ENCODE measurements around the gene STK24. TPM values are rescaled to one million over a fixed set of nuclear protein-coding genes. Genes with fewer than 3 reads are reported as not detected.

STK24 gene
- polyA plus RNA-seq, 1 of the 3 experiments (the other 2 are of a cell fraction) = 30.5 TPM

GRCh38 chr13:98506322-98506721, 70.6 kb downstream of the STK24 start:
- DNase-seq = no peak
- CTCF ChIA-PET = interaction anchor here (1.0 to 1.3 kb wide), 4 partner anchors 9 to 147 kb away, joined by 3 to 4 read pairs (median 3); no protein-coding TSS in a partner anchor
- H3K36me3 ChIP-seq (replicated peaks in 1 of 2; ENCODE audit: control insufficient read depth in 1 of 2, insufficient read depth in 2 of 2, low read length in 1 of 2) = peaks cover 0 to 2% of the 10 kb centered on the region in 2 experiments
- H4K20me1 ChIP-seq (ENCODE audit: insufficient read depth) = peaks cover 16% of the 10 kb centered on the region
- POLR2A ChIA-PET = no interaction called here
- H3K4me1 ChIP-seq (ENCODE audit: control insufficient read depth in 1 of 2, insufficient read depth in 2 of 2, low read depth in 1 of 2, low read length in 1 of 2) = peaks cover 24 to 40% of the 10 kb centered on the region in 2 experiments; a peak in 3 of 4 replicates
- 91% methylated on average over 7 of the region's 12 CpGs for WGBS (ENCODE audit: low lambda C conversion rate)
- H3K4me2 ChIP-seq = no peak overlapping the region
- H2AFZ ChIP-seq (ENCODE audit: low read depth) = no peak overlapping the region
- H3F3A ChIP-seq (replicated peaks; ENCODE audit: insufficient read depth) = no peaks in the 10 kb centered on the region
- TF ChIP-seq ZBTB33 (IDR thresholded peaks at IDR 0.05; ENCODE audit: borderline replicate concordance, low read depth) (no peak), NFIC (IDR thresholded peaks at IDR 0.05; ENCODE audit: borderline replicate concordance) (no peak), MEF2A (IDR thresholded peaks at IDR 0.05; ENCODE audit: borderline replicate concordance, low read depth) (no peak), EP300 (IDR thresholded peaks at IDR 0.05; ENCODE audit: borderline replicate concordance in 1 of 2, low read depth in 1 of 2, low read length in 1 of 2) (no peak), RCOR1 (IDR thresholded peaks at IDR 0.05; ENCODE audit: low read length) (no peak), PBX3 (IDR thresholded peaks at IDR 0.05) (no peak), TCF12 (IDR thresholded peaks at IDR 0.05) (no peak), GATA2 (CRISPR knock-in tag; IDR thresholded peaks at IDR 0.05) (no peak), YY1 (IDR thresholded peaks at IDR 0.05; ENCODE audit: low read depth) (no peak), REST (IDR thresholded peaks at IDR 0.05; ENCODE audit: low read depth, low read length) (no peak), GABPA (IDR thresholded peaks at IDR 0.05; ENCODE audit: low read depth) (no peak), MXI1 (IDR thresholded peaks at IDR 0.05; ENCODE audit: low read depth, low read length) (no peak), SIN3A (IDR thresholded peaks at IDR 0.05; ENCODE audit: borderline replicate concordance, low read depth, low read length) (no peak), SMC3 (IDR thresholded peaks at IDR 0.05; ENCODE audit: low read depth, low read length) (no peak), USF2 (IDR thresholded peaks at IDR 0.05; ENCODE audit: borderline replicate concordance, low read depth, low read length) (no peak), FOSL2 (IDR thresholded peaks at IDR 0.05; ENCODE audit: borderline replicate concordance, low read depth) (no peak), MAX (IDR thresholded peaks at IDR 0.05; ENCODE audit: low read depth) (no peak)
- no peaks in the 10 kb centered on the region for H3K27me3 ChIP-seq (ENCODE audit: insufficient read depth)
- H3K27ac ChIP-seq (ENCODE audit: low read depth in 2 of 2, low read length in 1 of 2) = peak overlapping the region in 1 of 2 experiments; percentile 82; a peak in 2 of 4 replicates
- H3K79me2 ChIP-seq (ENCODE audit: insufficient read depth) = peaks cover 87% of the 10 kb centered on the region
- H3K9ac ChIP-seq = no peak overlapping the region
- no peaks in the 10 kb centered on the region for H3K9me3 ChIP-seq
- H3K4me3 ChIP-seq (ENCODE audit: low read depth in 2 of 2, low read length in 1 of 2) = no peak overlapping the region
- H3K9me2 ChIP-seq = no peaks in the 10 kb centered on the region
